Motor neuron (in vitro differentiated cells): Measurements from ENCODE around the gene AKR1C2. TPM values are rescaled to one million over a fixed set of nuclear protein-coding genes. Genes with fewer than 3 reads are reported as not detected.
"Not testable (repeated sequence)": the region's sequence is repeated elsewhere in the genome, so short reads cannot be mapped to it uniquely, and the experiment has no call there.

Experiments
- ATAC-seq, 8 experiments: fragments of 200-7000 bp; cut with Tn5 transposase; replicated peaks in 6 of 8; 2 replicates each; pipeline ENCODE4 v1.8.0; 2021; ENCODE audit warnings: mild to moderate bottlenecking in 8 of 8, moderate library complexity in 8 of 8
- H3K27ac ChIP-seq, 2 donors: fragments of 250-450 bp; sonication (Bioruptor Pico); 2 replicates each; pipeline ENCODE4 v1.9.0; 2021; ENCODE audit warnings: antibody characterized with exemption in 2 of 2, mild to moderate bottlenecking in 2 of 2, moderate library complexity in 1 of 2
- H3K4me1 ChIP-seq, 2 donors: fragments of 250-450 bp; sonication (Bioruptor Pico); replicated peaks in 1 of 2; 2 replicates each; pipeline ENCODE4 v1.6.1; 2021; ENCODE audit warnings: antibody characterized with exemption in 2 of 2, mild to moderate bottlenecking in 2 of 2, moderate library complexity in 1 of 2
- H3K4me3 ChIP-seq, 5 donors: fragments of 250-450 bp; sonication (Bioruptor Pico); 2 replicates each; pipeline ENCODE4 v1.9.0; 2021; ENCODE audit warnings: antibody characterized with exemption in 5 of 5, mild to moderate bottlenecking in 5 of 5, moderate library complexity in 4 of 5
- WGBS, 10 experiments: fragments of 450-650 bp; shearing (Covaris generic); methylation state at CpG; one replicate each; pipeline ENCODE4 v1.0.0; 2022; 5-methylcytosine and 5-hydroxymethylcytosine counted together
- in situ Hi-C, 9 experiments: fragments of 400-800 bp; cut with MboI; loops; one replicate each; pipeline ENCODE4 v1.15.0; 2021; ENCODE audit warnings: low sequenced_read_pairs in 9 of 9, low pct_unique_long_range_greater_than_20kb in 2 of 9; ENCODE audit not compliant: unreplicated experiment in 9 of 9
- total RNA-seq, 8 experiments: library from RNA; unstranded; fragments of 300-600 nt; gene quantifications; 2 replicates each; pipeline versions ENCODE4 v1.2.3 to v1.2.4, GENCODE V29; 2022

The AKR1C2 gene
- total RNA-seq, 8 experiments from 2014 or later: 2.5 to 62.5 (median 40.5) TPM

DNA sequence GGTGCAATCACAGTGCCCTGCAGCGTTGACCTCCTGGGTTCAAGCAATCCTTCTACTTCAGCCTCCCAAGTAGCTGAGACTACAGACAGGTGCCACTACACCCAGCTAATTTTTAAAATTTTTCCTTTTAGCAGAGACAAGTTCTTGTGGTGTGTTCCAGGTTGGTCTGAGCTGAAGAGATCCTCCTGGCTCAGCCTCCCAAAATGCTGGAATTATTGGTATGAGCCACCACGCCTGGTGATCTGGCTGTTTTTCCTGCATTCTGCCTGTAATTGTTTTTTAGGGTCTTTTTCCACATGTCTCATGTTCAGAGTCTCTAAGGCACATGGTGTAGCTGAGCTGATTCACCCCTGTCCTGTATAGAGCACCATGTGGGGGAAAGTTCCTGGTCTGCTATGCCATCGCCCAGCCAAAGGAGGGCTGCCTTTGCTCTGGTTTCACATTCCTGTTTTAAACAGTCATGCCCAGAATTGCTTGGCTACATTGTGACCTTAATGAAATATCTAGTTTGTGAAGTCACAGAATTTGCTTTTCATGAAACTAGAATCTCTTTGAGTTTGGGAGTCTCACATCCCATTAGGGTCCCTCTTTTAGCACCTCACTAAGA is 15.1 kb upstream of the AKR1C2 start:
- WGBS, 10 experiments: 80 to 100% (median 100%) methylated on average over 1 to 2 of the region's 3 CpGs; no CpG with 5 or more reads in 6 of the 10 experiments
- in situ Hi-C loops, H3K4me3 ChIP-seq, H3K27ac ChIP-seq: not testable (repeated sequence)
- H3K4me1 ChIP-seq: peaks cover 4 to 19% of the 10 kb centered on the region in 2 donors
- peak; percentile 44 to 83 (median 62) for ATAC-seq

DNA sequence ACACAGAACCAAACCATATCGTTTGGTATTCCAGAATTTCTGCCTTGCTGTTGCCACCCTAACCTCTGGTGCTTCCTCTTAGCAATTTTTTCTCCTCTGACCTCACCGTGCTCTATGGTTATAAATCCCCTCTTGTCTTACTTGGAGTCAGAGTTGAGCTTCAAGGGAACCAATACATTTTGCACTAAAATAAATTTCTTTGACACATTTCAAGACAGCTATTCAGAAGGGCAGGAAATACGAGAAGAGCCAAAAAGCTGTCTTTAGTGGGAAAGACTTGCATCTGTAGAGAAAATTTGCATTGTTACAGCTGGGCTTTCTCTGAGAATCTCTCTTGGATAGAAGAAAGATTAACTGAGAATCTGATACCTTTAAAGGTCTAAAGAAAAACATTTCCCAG is 14.5 kb upstream of the AKR1C2 start:
- Histone ChIP-seq H3K27ac (no peak overlapping the region), H3K4me3 (no peak overlapping the region), H3K4me1 (peaks cover 4 to 19% of the 10 kb centered on the region in 2 donors)
- 5 to 67% (median 37%) methylated on average over 1 to 3 of the region's 3 CpGs; no CpG with 5 or more reads in 1 of the 10 experiments for WGBS, 10 experiments
- peak in 5 of 8 experiments; percentile 10 to 76 (median 70) for ATAC-seq
- in situ Hi-C loops: no loop called here

DNA sequence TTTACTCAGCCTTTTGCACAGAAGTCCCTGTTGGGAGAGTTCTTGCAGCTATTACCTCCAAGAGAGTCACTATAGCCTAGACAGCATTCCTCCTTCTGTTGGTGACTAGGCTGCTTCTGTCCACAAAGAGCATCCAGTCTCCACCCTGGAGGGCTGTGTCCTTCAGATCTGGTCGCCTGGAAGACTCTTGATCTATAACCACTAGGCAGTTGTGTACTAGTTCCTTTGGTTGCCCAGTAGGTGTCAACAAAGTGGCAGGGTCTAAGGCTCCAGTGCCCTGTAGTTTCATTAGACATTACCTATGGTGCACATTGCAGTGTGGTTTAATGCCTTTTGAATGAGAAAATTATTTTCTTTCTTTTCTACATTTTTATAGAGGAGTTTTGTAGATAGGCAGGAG is 11.3 kb upstream of the AKR1C2 start:
- Histone ChIP-seq H3K27ac (no peak overlapping the region), H3K4me1 (peaks cover 4 to 15% of the 10 kb centered on the region in 2 donors), H3K4me3 (no peak overlapping the region)
- in situ Hi-C loops: no loop called here
- 0 to 80% (median 78%) methylated on average over 1 of the region's 1 CpG; no CpG with 5 or more reads in 5 of the 10 experiments for WGBS, 10 experiments
- peak in 3 of 8 experiments; percentile 47 to 79 (median 49) for ATAC-seq

DNA sequence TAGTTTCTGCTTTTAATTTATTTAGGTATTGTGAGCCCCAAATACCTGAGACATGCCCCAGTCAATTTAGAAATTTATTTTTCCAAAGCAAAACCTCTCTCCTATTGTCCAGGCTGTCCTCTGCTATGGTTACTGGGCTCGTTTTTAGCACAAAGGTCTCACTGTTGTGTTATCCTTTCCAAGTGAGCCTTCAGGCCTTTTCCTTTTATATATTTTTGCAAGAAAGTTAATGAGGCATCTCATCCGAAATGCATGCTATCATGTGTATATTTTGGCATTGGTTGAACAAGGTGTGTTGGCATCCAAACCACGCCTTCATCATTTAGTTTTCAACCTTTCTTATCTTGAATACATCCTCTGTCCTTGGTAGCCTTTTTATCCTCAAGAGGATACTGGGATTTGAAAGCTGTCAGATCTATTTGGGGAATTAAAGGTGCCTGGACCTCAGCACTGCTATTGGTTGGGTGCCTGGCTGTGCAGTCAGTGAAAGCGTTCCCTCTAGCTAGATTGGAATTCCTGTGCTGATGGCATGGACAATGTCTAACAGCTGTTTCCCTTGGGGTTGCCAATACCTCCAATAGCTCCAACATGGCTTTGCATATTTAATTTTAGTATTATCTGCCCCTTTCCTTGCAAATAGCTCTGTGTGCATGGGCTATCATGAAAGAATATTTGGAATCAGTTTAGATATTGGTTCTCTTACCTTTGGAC is 10.7 kb upstream of the AKR1C2 start:
- in situ Hi-C loops, ATAC-seq, H3K27ac ChIP-seq, H3K4me3 ChIP-seq: not testable (repeated sequence)
- H3K4me1 ChIP-seq: peaks cover 4 to 15% of the 10 kb centered on the region in 2 donors
- 0 to 83% (median 54%) methylated on average over 1 to 3 of the region's 4 CpGs; no CpG with 5 or more reads in 4 of the 10 experiments for WGBS, 10 experiments

DNA sequence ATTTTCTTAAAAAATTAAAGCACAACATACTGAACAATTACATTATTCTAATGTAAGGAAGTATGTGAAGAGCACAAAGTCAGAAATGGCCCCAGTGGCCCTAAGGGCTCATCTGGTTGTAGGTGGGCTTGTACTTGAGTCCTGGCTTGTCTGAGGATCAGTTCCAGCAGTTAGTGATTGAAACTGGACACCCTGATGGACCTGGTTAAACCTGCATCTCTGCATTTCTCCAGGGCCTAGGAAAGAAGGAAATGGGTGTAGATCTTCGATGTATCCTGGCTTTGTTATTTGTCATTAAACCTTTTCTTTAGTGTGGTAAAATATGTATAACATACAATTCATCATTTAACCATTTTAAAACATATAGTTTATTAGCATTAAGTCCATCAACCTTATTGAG is 9.7 kb upstream of the AKR1C2 start:
- in situ Hi-C loops: no loop called here
- Histone ChIP-seq H3K4me3 (no peak overlapping the region), H3K4me1 (peaks cover 4 to 8% of the 10 kb centered on the region in 2 donors), H3K27ac (no peak overlapping the region)
- ATAC-seq: no peak
- 0 to 100% (median 70%) methylated on average over 1 of the region's 1 CpG; no CpG with 5 or more reads in 4 of the 10 experiments for WGBS, 10 experiments

DNA sequence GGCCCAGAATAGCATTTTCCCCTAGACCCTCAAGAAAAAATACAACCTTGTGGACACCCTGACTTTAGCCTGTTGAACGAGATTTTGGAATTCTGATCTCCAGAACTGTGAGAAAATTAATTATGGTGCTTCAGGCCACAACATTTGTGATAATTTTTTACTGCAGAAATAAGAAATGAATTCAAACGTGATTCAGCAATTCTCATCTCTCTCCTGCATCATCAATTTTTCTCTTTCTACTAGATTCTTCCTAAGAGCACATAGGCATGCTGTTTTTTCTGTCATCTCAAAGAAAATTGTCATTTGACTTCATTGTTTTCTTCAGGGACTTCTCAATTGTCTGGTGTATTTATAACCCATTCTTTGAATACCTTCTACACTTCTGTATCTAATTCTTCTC is 8.9 kb upstream of the AKR1C2 start:
- 0 to 100% (median 71%) methylated on average over 1 to 2 of the region's 2 CpGs; no CpG with 5 or more reads in 1 of the 10 experiments for WGBS, 10 experiments
- H3K27ac ChIP-seq: no peak overlapping the region
- H3K4me1 ChIP-seq: peaks cover 0 to 2% of the 10 kb centered on the region in 2 donors
- no peak overlapping the region for H3K4me3 ChIP-seq
- no peak for ATAC-seq
- in situ Hi-C loops: no loop called here

DNA sequence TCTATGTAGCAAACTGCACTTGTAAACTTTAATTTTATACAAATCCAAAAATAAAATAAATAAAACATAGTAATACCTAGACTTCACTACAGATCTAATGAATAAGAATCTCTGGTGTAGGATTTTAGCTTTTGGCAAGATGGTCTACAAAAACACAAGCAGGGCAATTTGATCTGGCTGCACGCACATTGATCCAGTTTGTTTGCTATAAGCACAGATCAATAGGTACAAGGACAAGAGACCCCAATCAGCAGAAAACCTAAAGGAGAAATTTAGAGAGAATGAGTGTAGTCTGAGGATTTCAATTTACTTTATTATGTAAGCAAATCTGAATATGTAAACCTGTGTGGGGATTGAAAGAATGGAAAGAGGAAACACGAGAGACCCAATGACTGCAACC is 7.7 kb upstream of the AKR1C2 start:
- in situ Hi-C loops, H3K27ac ChIP-seq, H3K4me1 ChIP-seq, H3K4me3 ChIP-seq, ATAC-seq: not testable (repeated sequence)
- 44 to 100% (median 81%) methylated on average over 2 of the region's 2 CpGs; no CpG with 5 or more reads in 4 of the 10 experiments for WGBS, 10 experiments

DNA sequence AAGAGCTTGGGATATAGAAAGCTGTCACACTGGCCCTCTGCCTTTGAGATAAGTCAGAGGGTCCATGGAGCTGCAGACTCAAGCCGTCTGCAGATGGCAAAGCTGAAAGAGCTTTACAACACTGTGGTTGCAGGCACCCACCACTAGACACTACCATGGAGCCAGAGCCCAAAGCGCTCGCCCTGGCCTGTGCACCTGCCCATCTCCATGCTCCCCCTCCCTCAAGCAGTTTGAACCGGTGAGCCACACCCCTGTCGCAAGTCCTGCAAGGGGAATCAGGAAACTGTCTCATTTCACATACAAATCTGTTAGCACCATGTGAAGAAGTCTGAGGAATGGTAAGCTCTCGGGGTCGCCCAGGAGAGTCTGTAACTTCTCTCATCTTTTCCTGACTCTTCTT is 6.4 kb upstream of the AKR1C2 start:
- no CpG with 5 or more reads among the region's 7 CpGs for WGBS, 10 experiments
- H3K27ac ChIP-seq, H3K4me3 ChIP-seq, in situ Hi-C loops, ATAC-seq, H3K4me1 ChIP-seq: not testable (repeated sequence)

DNA sequence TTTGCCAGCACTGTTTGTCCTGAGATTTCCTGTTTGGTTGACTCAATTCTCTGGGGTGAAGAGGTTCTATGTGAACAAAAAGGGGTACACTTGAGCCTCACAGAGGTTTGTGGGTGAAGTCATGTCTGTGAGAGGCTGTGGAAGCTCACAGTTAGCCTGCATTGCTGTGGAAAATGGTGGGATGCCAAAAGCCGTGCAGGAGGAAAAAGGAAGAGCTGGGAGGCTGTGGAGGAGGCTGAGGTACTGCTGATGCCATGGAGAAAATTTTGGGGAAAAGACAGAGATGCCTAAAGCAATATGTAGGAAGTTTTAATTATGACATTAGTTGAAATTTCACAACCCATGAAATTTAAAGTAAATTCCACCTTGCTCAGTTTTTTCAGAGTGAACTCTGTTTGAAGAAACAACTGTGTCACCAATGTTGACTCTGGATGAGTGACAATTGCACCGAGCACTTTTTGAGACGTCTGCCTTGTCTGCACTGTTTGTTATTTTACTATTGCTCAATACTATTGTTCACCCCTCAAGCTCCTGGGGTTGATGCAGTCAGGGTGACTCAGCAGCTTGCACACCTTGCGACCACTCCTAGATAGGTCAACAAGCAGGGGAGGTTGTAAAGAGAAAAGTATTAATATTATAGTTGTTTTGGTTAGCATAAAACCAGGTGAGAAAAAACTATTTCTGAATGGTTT is 5.3 kb upstream of the AKR1C2 start:
- 60 to 93% (median 80%) methylated on average over 1 to 2 of the region's 4 CpGs; no CpG with 5 or more reads in 6 of the 10 experiments for WGBS, 10 experiments
- H3K4me1 ChIP-seq, in situ Hi-C loops, H3K27ac ChIP-seq, ATAC-seq, H3K4me3 ChIP-seq: not testable (repeated sequence)

DNA sequence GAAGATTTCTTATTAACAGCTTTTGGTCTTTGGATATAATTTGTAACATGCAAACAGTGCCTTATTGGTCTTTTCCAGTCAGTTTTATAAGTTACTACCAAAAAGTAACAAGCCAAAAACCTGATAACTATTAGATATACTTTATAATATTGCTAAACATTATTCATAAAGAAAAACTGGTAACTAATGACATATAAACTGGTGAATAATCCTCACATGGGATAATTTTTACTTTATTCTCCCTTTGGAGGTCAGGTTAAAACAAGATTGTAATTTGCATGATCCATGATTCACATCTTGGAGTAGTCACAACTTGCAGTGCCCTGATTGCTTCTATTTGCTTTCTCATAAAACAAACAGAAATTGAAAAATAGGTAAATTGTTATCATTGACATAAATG is 844 bp upstream of the AKR1C2 start:
- H3K4me3 ChIP-seq, in situ Hi-C loops, ATAC-seq, H3K27ac ChIP-seq: not testable (repeated sequence)
- H3K4me1 ChIP-seq: peaks cover 3 to 13% of the 10 kb centered on the region in 2 donors

DNA sequence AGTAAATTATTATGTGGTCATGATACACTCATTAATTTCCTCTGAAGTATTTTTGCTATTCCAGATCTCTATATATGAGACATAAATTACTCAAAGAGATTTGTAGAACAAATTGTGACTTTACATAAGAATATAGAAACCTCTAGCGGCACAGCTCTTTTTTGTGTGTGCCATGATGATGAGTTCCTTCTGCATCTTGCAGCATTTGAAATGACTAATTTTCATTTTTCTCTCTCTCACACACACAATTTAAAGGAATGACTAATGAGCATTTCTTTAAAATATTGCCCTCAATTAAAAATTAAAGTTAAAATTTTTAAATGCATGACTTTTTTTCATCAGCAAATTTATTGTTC is 351 bp upstream of the AKR1C2 start:
- 0% methylated on average over 1 of the region's 1 CpG; no CpG with 5 or more reads in 9 of the 10 experiments for WGBS, 10 experiments
- H3K4me3 ChIP-seq, H3K27ac ChIP-seq, in situ Hi-C loops: not testable (repeated sequence)
- peaks cover 3 to 13% of the 10 kb centered on the region in 2 donors for H3K4me1 ChIP-seq
- ATAC-seq: peak in 6 of 8 experiments; percentile 11 to 50 (median 31)

DNA sequence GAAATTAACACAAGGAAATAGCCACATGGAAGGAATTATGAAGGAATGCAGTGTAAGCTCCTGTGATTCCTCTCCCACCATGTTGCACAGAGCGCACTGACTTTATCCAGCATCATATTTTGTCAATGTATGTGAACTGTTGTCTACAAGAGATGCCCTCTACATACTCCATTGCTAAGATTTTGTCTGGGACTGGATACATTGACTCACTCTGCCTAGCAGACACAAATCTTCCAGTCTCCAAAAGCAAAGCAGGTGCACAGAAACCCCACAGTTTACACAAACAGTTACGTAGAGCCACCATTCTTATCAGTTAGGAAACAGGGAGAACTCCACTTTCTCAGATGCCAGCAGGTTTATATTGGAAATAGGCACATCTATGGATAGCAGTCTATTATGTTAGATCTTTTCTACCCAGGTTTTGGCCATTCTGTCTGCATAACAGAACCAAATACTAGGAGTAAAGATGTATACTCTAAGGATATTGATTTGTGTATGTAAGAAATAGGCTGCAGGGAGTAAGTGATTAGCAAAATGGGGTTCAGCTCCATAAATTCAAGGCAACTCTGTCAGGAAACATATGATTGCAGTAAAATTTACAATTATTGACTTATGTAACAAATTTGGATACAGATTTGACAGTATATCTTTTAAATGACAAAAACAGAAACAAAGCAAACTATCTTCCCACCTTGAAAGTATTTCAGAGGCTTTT is 1.5 kb downstream of the AKR1C2 start:
- H3K4me1 ChIP-seq: peaks cover 3 to 13% of the 10 kb centered on the region in 2 donors
- H3K4me3 ChIP-seq: peak overlapping the region; percentile 15 to 36 (median 30)
- no peak for ATAC-seq
- 90 to 100% (median 100%) methylated on average over 1 to 2 of the region's 2 CpGs; no CpG with 5 or more reads in 4 of the 10 experiments for WGBS, 10 experiments
- in situ Hi-C loops: no loop called here
- H3K27ac ChIP-seq: no peak overlapping the region

DNA sequence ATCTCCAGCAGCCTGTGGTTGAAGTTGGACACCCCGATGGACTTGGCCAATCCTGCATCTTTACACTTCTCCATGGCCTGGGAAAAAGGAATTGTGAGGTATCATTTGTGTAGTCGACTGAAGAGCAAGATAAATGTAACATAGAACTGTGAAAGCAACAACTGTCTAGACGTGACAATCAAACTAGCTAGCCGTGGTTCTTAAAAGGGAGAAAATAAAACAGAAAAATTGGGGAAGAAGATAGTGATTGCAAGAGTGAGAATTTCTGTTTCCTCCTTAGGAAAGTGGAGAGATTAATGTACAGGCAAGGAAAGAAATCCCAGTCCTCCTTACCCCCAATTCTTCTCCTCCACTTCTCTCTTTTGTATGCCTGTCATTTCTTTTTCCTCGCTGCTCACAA is 5.0 kb downstream of the AKR1C2 start:
- H3K4me1 ChIP-seq: peaks cover 3 to 9% of the 10 kb centered on the region in 2 donors
- 40 to 98% (median 90%) methylated on average over 1 to 4 of the region's 5 CpGs; no CpG with 5 or more reads in 2 of the 10 experiments for WGBS, 10 experiments
- in situ Hi-C loops: no loop called here
- H3K27ac ChIP-seq: no peak overlapping the region
- no peak overlapping the region for H3K4me3 ChIP-seq
- no peak for ATAC-seq
